HG03175 (cell line): ENCODE results near the gene PLEKHD1.

Source experiments
- ATAC-seq: cut with Tn5 transposase; IDR thresholded peaks from one replicate; pipeline ENCODE4 v1.9.1; 2021; ENCODE audit warnings: mild to moderate bottlenecking, moderate library complexity; ENCODE audit not compliant: unreplicated experiment

The PLEKHD1 gene

GRCh38 chr14:69506241-69506595, 21.7 kb downstream of the PLEKHD1 start:
- ATAC-seq = no peak

DNA sequence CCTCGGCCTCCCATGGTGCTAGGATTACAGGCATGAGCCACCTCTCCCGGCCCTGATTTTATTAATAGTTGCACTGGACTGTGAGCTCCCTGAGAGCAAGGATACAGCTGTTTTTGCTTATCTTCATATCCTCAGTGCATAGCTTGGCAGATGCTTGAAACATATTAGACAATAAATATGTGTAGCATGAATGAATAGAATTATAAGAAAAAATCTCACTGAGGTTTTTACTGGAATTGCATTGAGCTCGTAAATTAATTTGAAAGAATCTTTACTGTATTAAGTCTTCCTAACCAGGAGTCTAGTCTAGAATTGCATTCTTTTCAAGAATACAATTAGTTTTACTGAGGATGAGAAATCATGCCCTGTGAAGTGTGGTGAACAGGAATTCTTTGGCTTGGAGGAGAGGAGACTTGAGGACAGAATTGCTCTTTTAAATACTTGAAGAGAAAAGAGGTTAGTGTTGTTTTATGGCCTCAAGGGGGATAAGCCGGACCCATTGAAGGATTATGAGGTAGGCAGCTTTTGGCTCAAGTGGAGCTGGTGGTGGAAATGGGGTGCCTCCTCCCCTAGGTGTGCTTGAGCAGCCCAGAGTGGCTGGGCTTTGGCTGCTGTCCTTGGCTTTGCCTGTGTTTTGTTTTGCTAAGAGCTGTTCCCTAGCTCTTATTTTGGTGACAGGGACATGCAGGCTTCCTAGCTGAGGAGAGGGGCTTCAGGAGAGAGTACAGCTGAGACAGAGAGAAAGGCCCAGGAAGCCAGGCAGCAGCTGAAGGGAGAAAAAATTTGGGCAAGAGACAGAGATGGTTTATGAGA, 34.0 kb downstream of the PLEKHD1 start:
- no peak for ATAC-seq

DNA sequence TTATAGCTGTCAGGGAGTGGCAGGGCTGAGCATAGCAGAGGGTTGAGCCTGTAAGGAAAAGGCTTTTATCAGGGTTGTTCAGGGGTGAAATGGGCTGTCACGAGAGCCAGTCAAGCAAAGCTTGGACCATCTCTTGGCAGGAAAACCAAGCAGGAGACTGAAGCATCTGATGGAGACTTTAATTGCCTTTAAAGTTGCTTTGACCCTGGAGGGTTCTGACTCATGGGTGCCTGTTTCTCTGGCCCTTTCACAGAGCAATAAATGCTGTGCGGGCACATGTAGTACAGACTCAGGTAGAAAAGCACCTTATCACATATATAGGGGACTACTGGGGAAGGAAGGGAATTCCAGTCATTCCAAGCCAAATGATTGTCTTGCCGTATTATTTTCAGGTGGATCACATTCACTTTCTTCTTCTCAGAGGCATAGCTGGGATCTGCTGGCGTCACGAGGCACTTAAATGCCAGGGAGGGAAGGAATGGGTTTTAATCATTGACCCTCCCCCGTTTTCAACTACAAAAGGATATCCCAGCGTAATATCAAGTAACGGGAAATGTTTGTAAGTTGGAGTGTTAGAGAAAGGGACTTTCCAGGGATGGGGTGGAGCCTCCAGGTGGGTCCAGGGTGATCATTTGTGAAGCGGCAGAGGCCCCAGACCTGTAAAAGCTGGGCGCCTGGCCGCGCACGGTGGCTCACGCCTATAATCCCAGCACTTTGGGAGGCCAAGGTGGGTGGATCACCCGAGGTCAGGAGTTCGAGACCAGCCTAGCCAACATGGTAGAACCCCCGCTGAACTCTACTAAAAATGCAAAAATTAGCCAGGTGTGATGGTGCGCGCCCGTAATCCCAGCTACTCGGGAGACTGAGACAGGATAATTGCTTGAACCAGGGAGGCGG, 34.9 kb downstream of the PLEKHD1 start:
- ATAC-seq = no peak

GRCh38 chr14:69522026-69522425, 37.5 kb downstream of the PLEKHD1 start:
- ATAC-seq = no peak

GRCh38 chr14:69525896-69526295, 41.4 kb downstream of the PLEKHD1 start:
- no peak for ATAC-seq

DNA sequence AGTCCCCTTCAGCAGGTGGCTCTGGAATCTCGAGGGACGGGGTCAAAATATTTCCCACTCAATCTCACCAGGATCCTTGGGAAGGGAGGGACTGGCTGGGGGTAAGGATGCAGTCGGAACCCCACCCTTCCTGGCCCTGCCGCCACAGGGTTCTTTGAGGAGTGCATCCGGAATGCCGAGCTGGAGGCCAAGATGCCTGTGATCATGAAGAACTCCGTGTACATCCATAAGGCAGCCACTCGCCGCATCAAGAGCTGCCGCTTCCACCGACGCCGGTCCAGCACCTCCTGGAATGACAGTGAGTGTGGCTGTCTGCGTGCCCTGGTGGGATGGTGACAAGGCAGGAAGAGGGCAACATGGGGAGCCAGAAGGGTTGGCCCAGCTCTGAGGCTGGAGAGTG, 43.1 kb downstream of the PLEKHD1 start:
- ATAC-seq = no peak

GRCh38 chr14:69528143-69528542, 43.6 kb downstream of the PLEKHD1 start:
- ATAC-seq = no peak

GRCh38 chr14:69528930-69529329, 44.4 kb downstream of the PLEKHD1 start:
- no peak for ATAC-seq

GRCh38 chr14:69529563-69529962, 45.0 kb downstream of the PLEKHD1 start:
- ATAC-seq = no peak

GRCh38 chr14:69530095-69530494, 45.6 kb downstream of the PLEKHD1 start:
- ATAC-seq = no peak

- ATAC-seq = no peak
These were observed 46.6 kb downstream of the PLEKHD1 start for GRCh38 chr14:69531135-69531534.

- no peak for ATAC-seq
These were observed 48.2 kb downstream of the PLEKHD1 start for GRCh38 chr14:69532561-69533340.

GRCh38 chr14:69535230-69535848, 50.8 kb downstream of the PLEKHD1 start:
- ATAC-seq = no peak

GRCh38 chr14:69536971-69537370, 52.4 kb downstream of the PLEKHD1 start:
- no peak for ATAC-seq

GRCh38 chr14:69537900-69538299, 53.4 kb downstream of the PLEKHD1 start:
- ATAC-seq = no peak

- no peak for ATAC-seq
These were observed 54.2 kb downstream of the PLEKHD1 start for GRCh38 chr14:69538766-69539165.

GRCh38 chr14:69539631-69540410, 55.3 kb downstream of the PLEKHD1 start:
- ATAC-seq = no peak

- no peak for ATAC-seq
These were observed 56.3 kb downstream of the PLEKHD1 start for GRCh38 chr14:69540654-69541335.

GRCh38 chr14:69542311-69542710, 57.8 kb downstream of the PLEKHD1 start:
- no peak for ATAC-seq
